Measurements from ENCODE around the gene RNF34. TPM values are rescaled to one million over a fixed set of nuclear protein-coding genes. Genes with fewer than 3 reads are reported as not detected.

RNF34 gene
- total and polyA plus RNA-seq, 7 donors, result 19.8 to 52.4 (median 34.3) TPM

DNA sequence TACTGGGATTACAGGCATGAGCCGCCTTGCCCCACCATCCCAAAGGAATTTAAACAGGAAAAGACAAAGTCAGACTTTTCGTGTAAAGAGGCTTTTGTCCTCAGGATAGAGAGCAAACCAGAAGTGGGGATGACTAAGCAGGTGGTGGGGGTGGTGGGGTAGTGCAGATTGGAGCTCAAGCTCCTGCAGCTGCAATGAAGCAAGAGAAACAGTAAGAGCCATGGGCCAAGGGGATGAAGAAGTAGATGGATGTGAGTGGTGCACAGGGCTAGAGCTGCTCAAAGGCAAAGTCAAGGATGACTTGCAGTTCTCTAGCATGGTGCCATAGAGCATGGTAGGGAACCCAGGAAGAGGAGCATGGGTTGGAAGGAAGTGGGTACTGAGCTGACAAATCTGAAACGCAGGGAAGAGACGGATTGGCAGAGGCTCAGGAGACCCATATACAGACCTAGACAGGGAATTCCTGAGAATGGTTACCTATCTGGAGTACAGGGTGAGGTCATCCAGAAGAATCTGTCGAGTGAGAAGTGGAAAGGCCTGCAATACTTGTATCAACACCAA, 11.4 kb upstream of the RNF34 start:
- no peaks in the 10 kb centered on the region for H3K4me1 ChIP-seq
- TF ChIP-seq, protein P1, sequence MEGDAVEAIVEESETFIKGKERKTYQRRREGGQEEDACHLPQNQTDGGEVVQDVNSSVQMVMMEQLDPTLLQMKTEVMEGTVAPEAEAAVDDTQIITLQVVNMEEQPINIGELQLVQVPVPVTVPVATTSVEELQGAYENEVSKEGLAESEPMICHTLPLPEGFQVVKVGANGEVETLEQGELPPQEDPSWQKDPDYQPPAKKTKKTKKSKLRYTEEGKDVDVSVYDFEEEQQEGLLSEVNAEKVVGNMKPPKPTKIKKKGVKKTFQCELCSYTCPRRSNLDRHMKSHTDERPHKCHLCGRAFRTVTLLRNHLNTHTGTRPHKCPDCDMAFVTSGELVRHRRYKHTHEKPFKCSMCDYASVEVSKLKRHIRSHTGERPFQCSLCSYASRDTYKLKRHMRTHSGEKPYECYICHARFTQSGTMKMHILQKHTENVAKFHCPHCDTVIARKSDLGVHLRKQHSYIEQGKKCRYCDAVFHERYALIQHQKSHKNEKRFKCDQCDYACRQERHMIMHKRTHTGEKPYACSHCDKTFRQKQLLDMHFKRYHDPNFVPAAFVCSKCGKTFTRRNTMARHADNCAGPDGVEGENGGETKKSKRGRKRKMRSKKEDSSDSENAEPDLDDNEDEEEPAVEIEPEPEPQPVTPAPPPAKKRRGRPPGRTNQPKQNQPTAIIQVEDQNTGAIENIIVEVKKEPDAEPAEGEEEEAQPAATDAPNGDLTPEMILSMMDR (IDR thresholded peaks at IDR 0.05), result no peak
- TF ChIP-seq POLR2A (IDR thresholded peaks at IDR 0.05), result no peak
- no peak for TF ChIP-seq POLR2AphosphoS5 (IDR thresholded peaks at IDR 0.05)
- no peak for TF ChIP-seq EP300 (IDR thresholded peaks at IDR 0.05)
- no peaks in the 10 kb centered on the region for H3K27me3 ChIP-seq
- no peaks in the 10 kb centered on the region for H3K9me3 ChIP-seq
- no peak overlapping the region for H3K27ac ChIP-seq
- WGBS, 2 donors, result 75 to 81% methylated on average over 5 of the region's 5 CpGs
- DNase-seq, result no peak
- no peak overlapping the region for H3K4me3 ChIP-seq
- H3K36me3 ChIP-seq, result no peaks in the 10 kb centered on the region
- intact Hi-C loops (cut with DNase I), result no loop called here

DNA sequence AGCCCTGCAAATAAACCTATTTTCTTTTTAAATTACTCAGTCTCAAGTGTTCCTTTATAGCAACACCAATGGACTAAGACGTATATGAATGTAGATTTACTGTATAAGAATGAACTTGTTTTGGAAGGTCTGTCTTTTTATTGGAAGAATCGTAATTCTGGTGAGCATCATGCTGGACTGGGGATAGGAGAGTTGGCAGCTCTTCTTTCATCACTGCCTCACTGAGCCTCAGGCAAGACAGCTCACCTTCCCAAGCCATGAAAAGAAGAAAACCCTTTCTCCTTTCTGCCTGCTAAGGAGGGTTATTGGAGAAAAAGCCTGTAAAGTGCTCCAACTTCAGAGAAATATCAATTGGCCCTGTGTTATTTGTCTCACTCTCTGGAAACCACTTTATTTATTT, 9.1 kb upstream of the RNF34 start:
- H3K9me3 ChIP-seq, result no peaks in the 10 kb centered on the region
- no peak overlapping the region for H3K27ac ChIP-seq
- H3K27me3 ChIP-seq, result no peaks in the 10 kb centered on the region
- no peak for DNase-seq
- no peak overlapping the region for H3K4me3 ChIP-seq
- intact Hi-C loops (cut with DNase I), result no loop called here
- no peak for TF ChIP-seq POLR2A (IDR thresholded peaks at IDR 0.05)
- no peak for TF ChIP-seq EP300 (IDR thresholded peaks at IDR 0.05)
- TF ChIP-seq POLR2AphosphoS5 (IDR thresholded peaks at IDR 0.05), result no peak
- TF ChIP-seq, protein P1 (IDR thresholded peaks at IDR 0.05), result no peak
- H3K36me3 ChIP-seq, result no peaks in the 10 kb centered on the region
- 92 to 94% methylated on average over 2 of the region's 2 CpGs for WGBS, 2 donors
- no peaks in the 10 kb centered on the region for H3K4me1 ChIP-seq

DNA sequence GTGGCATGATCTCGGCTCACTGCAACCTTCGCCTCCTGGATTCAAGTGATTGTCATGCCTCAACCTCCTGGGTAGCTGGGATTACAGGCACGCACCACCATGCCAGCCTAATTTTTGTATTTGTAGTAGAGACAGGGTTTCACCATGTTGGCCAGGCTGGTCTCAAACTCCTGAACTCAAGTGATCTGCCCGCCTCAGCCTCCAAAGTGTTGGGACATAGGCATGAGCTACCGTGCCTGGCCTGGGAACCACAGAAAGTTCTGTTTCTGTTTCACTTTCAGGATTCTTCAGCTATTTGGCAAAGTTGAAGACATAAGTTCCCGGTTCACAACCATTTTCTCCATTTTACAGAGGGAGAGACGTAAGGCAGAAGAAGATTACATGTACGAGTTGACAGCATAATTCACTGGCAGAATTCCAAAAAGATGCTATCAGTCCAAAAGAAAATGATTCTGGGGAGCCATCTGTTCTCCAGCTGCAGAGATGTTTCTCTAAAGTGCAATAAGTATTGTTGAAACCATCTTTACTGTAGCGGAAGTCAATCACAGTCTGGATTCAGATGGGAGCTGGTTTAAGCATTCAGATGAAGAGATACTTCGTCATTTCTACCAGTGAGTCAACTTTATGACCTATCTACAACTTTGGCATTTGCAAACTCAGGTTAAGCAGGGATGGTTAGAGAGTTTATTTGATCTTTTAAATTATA, 8.1 kb upstream of the RNF34 start:
- Histone ChIP-seq H3K9me3 (no peaks in the 10 kb centered on the region), H3K27ac (peak overlapping the region in 2 of 4 donors; percentile 23 to 40), H3K4me1 (no peaks in the 10 kb centered on the region), H3K4me3 (peak overlapping the region in 2 of 4 donors; percentile 1 to 14), H3K27me3 (no peaks in the 10 kb centered on the region), H3K36me3 (no peaks in the 10 kb centered on the region)
- 52 to 61% methylated on average over 10 of the region's 10 CpGs for WGBS, 2 donors
- TF ChIP-seq POLR2AphosphoS5 (IDR thresholded peaks at IDR 0.05), result no peak
- TF ChIP-seq EP300 (IDR thresholded peaks at IDR 0.05), result no peak
- intact Hi-C loops (cut with DNase I), result no loop called here
- DNase-seq, result no peak

DNA sequence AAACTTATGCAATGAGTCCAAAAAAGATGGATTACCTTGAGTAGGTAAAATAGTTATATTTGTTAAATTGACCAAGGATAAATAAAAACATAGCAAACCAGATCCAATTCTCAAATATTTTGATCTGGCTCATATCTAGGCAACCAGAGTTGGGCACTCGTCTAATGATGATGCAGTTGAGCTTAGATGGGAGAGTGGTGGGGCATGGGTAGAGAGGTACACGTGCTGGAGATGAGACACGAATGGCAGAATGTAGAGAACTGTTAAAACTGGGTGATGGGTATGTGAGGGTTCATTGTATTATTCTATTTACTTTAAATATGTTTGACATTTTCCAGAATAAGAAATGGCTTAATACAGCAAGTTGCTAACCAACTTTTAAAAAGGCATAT, 7.6 kb upstream of the RNF34 start:
- H3K4me1 ChIP-seq, result no peaks in the 10 kb centered on the region
- no peaks in the 10 kb centered on the region for H3K36me3 ChIP-seq
- no peaks in the 10 kb centered on the region for H3K9me3 ChIP-seq
- TF ChIP-seq, protein P1 (IDR thresholded peaks at IDR 0.05), result no peak
- TF ChIP-seq POLR2A (IDR thresholded peaks at IDR 0.05), result no peak
- no peak for TF ChIP-seq POLR2AphosphoS5 (IDR thresholded peaks at IDR 0.05)
- TF ChIP-seq EP300 (IDR thresholded peaks at IDR 0.05), result no peak
- 90 to 91% methylated on average over 3 of the region's 3 CpGs for WGBS, 2 donors
- no peak for DNase-seq
- H3K27ac ChIP-seq, result no peak overlapping the region
- no peaks in the 10 kb centered on the region for H3K27me3 ChIP-seq
- intact Hi-C loops (cut with DNase I), result no loop called here
- H3K4me3 ChIP-seq, result peak overlapping the region in 1 of 4 donors; percentile 1

DNA sequence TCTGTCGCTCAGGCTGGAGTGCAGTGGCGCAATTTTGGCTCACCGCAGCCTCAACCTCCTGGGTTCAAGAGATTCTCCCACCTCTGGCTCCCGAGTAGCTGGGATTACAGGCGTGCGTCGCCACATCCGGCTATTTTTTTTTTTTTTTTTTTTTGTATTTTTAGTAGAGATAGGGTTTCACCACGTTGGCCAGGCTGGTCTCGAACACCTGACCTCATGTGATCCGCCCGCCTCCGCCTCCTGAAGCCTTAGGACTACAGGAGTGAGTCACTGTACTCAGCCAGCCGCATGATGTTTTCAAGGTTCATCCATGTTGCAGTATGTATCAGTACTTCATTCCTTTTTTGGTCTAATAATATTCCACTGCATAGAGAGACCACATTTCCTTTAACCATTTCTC, 2.4 kb upstream of the RNF34 start:
- Histone ChIP-seq H3K9me3 (no peaks in the 10 kb centered on the region), H3K27me3 (no peaks in the 10 kb centered on the region), H3K4me3 (no peak overlapping the region), H3K4me1 (peaks cover 0 to 31% (median 21%) of the 10 kb centered on the region in 4 donors), H3K27ac (no peak overlapping the region), H3K36me3 (no peaks in the 10 kb centered on the region)
- WGBS, 2 donors, result 97% methylated on average over 14 of the region's 14 CpGs
- no peak for DNase-seq
- intact Hi-C loops (cut with DNase I), result no loop called here
- TF ChIP-seq POLR2AphosphoS5 (IDR thresholded peaks at IDR 0.05) (no peak), POLR2A (IDR thresholded peaks at IDR 0.05) (no peak), EP300 (IDR thresholded peaks at IDR 0.05) (no peak)
- TF ChIP-seq, protein P1 (IDR thresholded peaks at IDR 0.05), result no peak
